Measurements from ENCODE around the gene CASP12. TPM values are rescaled to one million over a fixed set of nuclear protein-coding genes. Genes with fewer than 3 reads are reported as not detected.

CASP12 gene
- total RNA-seq, 1 donor from 2014 or later: not detected

DNA sequence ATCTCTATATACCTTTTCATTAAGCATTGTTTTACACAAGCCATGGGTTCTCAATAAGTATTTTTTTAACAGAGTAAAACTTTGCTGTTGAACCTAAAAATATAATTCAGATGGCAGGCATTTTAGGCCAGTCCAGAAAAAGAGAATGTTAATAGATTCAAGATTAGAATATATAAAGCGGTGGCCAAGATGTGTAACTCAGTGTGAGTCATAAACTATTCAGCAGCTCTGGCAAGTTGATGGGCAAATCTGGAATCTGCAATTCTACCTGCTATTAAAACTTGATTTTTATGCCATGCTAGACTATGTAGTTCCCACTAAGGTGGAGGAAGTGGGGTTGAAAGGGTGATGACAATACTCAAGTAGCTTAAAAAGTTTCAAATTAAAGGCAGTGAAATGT is 45.4 kb downstream of the CASP12 start:
- Mint-ChIP-seq H3K4me1 (no peaks in the 10 kb centered on the region), H3K27me3 (ENCODE audit: low read depth) (no peaks in the 10 kb centered on the region), H3K9me3 (no peaks in the 10 kb centered on the region), H3K36me3 (ENCODE audit: low read depth) (no peaks in the 10 kb centered on the region), H3K27ac (ENCODE audit: unreplicated experiment) (no peak overlapping the region), H3K4me3 (no peak overlapping the region)
- TF ChIP-seq, protein P1, sequence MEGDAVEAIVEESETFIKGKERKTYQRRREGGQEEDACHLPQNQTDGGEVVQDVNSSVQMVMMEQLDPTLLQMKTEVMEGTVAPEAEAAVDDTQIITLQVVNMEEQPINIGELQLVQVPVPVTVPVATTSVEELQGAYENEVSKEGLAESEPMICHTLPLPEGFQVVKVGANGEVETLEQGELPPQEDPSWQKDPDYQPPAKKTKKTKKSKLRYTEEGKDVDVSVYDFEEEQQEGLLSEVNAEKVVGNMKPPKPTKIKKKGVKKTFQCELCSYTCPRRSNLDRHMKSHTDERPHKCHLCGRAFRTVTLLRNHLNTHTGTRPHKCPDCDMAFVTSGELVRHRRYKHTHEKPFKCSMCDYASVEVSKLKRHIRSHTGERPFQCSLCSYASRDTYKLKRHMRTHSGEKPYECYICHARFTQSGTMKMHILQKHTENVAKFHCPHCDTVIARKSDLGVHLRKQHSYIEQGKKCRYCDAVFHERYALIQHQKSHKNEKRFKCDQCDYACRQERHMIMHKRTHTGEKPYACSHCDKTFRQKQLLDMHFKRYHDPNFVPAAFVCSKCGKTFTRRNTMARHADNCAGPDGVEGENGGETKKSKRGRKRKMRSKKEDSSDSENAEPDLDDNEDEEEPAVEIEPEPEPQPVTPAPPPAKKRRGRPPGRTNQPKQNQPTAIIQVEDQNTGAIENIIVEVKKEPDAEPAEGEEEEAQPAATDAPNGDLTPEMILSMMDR (conservative IDR thresholded peaks at IDR 0.05): no peak
- DNase-seq (ENCODE audit: low read depth, low spot score): no peak

DNA sequence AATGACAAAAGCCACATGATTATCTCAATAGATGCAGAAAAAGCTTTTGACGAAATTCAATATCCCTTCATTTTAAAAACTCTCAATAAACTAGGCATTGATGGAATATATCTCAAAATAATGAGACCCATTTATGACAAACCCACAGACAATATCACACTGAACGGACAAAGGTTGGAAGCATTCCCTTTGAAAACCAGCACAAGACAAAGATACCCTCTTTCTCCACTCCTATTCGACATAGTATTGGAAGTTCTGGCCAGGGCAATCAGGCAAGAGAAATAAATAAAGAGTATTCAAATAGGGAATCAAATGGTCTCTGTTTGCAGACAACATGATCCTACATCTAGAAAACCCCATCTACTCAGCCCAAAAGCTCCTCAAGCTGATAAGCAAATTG is 52.0 kb downstream of the CASP12 start:
- TF ChIP-seq, protein P1 (conservative IDR thresholded peaks at IDR 0.05): no peak
- H3K9me3 Mint-ChIP-seq: no peaks in the 10 kb centered on the region
- no peak overlapping the region for H3K4me3 Mint-ChIP-seq

DNA sequence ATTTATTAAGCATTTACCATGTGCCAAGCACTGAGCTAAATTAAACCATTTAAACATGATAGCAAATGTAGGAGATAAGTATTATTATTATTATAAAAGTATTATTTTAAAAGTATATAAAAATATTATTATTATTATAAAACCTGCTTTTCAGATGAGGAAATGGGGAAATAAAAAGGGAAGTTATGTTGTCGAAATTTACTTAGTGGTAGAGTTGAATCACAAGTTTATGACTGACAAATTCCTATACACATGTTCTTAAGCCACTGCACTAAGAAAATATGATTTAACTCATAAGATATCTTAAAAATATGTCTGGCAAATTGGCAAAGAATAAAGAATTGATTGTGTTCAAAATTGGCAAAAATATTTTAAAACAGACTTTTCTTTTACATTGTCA is 53.8 kb downstream of the CASP12 start:
- H3K27ac Mint-ChIP-seq (ENCODE audit: unreplicated experiment): no peak overlapping the region
- TF ChIP-seq, protein P1 (conservative IDR thresholded peaks at IDR 0.05): no peak
- H3K4me1 Mint-ChIP-seq: no peaks in the 10 kb centered on the region
- no peaks in the 10 kb centered on the region for H3K27me3 Mint-ChIP-seq (ENCODE audit: low read depth)
- no peak for DNase-seq (ENCODE audit: low read depth, low spot score)
- no peaks in the 10 kb centered on the region for H3K9me3 Mint-ChIP-seq
- no peaks in the 10 kb centered on the region for H3K36me3 Mint-ChIP-seq (ENCODE audit: low read depth)
- no peak overlapping the region for H3K4me3 Mint-ChIP-seq

More for the DNA sequence above, 52.0 kb downstream of the CASP12 start:
- H3K4me1 Mint-ChIP-seq: no peaks in the 10 kb centered on the region
- no peak for DNase-seq (ENCODE audit: low read depth, low spot score)
- H3K27ac Mint-ChIP-seq (ENCODE audit: unreplicated experiment): no peak overlapping the region
- H3K27me3 Mint-ChIP-seq (ENCODE audit: low read depth): no peaks in the 10 kb centered on the region
- H3K36me3 Mint-ChIP-seq (ENCODE audit: low read depth): no peaks in the 10 kb centered on the region

DNA sequence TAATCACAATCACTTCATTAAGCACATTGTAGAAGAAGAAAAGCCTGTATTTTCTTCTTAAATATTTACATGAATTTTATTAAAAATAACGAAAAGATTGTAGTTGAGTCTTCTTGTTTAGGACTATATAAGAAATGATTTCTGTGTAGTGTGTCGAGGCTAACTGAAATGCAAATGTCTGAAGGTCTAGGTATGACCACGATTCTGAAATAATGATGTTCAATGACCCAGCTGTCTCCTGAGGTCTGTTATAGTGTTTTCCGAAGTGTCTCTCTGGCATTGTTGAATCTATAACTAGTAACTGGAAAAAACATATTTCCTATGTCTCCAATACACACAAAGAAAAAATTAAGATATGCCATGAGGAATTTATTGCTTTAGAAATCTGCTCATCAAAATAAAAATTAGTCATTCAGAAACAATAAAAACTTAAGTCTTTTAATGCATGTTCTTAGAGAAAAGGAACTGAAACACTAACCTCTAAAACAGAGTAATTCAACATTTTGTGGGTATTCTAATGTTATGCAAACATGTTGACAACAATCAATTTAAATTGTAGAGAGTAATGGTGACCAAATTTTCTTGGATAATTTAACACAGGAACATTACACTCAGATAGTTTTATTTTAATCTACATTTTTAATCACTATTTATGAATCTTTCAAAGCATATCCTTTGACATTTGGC is 55.0 kb downstream of the CASP12 start:
- Mint-ChIP-seq H3K4me3 (no peak overlapping the region), H3K27ac (ENCODE audit: unreplicated experiment) (no peak overlapping the region), H3K27me3 (ENCODE audit: low read depth) (no peaks in the 10 kb centered on the region), H3K4me1 (no peaks in the 10 kb centered on the region), H3K36me3 (ENCODE audit: low read depth) (no peaks in the 10 kb centered on the region), H3K9me3 (peaks cover 5% of the 10 kb centered on the region)
- DNase-seq (ENCODE audit: low read depth, low spot score): no peak
- TF ChIP-seq, protein P1 (conservative IDR thresholded peaks at IDR 0.05): no peak

DNA sequence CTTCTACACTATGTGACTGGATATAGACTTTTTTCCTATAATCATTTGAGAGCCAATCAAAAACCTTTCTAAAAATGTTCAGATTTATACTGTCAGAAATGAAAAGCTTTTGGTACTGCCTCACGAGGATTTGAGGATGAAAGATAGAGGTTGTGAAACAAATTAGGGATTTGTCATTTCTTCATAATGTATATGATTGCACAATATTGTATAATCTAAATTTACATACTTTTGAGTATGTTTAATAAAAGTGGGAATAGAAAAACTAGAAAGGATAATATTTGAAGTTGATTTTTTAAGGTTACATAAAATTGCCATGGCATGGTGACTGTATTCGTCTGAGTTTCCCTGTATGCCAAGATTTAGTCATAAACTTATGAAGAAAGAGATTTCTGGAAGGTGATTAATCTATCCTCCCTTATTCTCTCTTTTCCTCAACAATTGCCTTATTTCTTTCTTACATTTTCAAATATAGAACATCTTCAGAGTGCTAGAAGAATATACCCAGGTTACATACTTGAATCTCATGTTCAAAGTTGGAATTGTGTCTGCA is 56.2 kb downstream of the CASP12 start:
- Mint-ChIP-seq H3K36me3 (ENCODE audit: low read depth) (no peaks in the 10 kb centered on the region), H3K27me3 (ENCODE audit: low read depth) (no peaks in the 10 kb centered on the region), H3K27ac (ENCODE audit: unreplicated experiment) (no peak overlapping the region), H3K9me3 (peaks cover 5% of the 10 kb centered on the region), H3K4me3 (no peak overlapping the region), H3K4me1 (no peaks in the 10 kb centered on the region)
- no peak for DNase-seq (ENCODE audit: low read depth, low spot score)
- TF ChIP-seq, protein P1 (conservative IDR thresholded peaks at IDR 0.05): no peak

All from neural crest cell (in vitro differentiated cells).